Measurements from ENCODE around the gene UNC13A.

GRCh38 chr19:17614476-17614875 lies 73.7 kb downstream of the UNC13A start:
- TF ChIP-seq POLR2AphosphoS5 (IDR thresholded peaks at IDR 0.05; ENCODE audit: low read depth, low read length): no peak
- TF ChIP-seq SIN3A (IDR thresholded peaks at IDR 0.05; ENCODE audit: borderline replicate concordance, insufficient read depth, low read length): no peak

All from PFSK-1 (cell line).